T-helper 2 cell treated with Interferon-gamma antibody and Interleukin-4, amounts not matched to agents 5 μg/mL and 100 μg/mL, for 36 hours (primary cell): ENCODE measurements around the gene KRT73.
"Not testable (repeated sequence)": the region's sequence is repeated elsewhere in the genome, so short reads cannot be mapped to it uniquely, and the experiment has no call there.

Source experiments
- DNase-seq: peaks from one replicate; pipeline ENCODE4 v3.0.0; 2021; ENCODE audit warnings: low spot score
- H3K27ac Mint-ChIP-seq: one replicate; pipeline ENCODE4 v1.8.0; 2021; ENCODE audit warnings: mild to moderate bottlenecking, mixed read lengths
- H3K27me3 Mint-ChIP-seq: one replicate; pipeline ENCODE4 v1.8.0; 2021; ENCODE audit warnings: low read depth, mixed read lengths
- H3K36me3 Mint-ChIP-seq: one replicate; pipeline ENCODE4 v1.8.0; 2021; ENCODE audit warnings: low read depth, mixed read lengths
- H3K4me1 Mint-ChIP-seq: one replicate; pipeline ENCODE4 v1.8.0; 2021; ENCODE audit warnings: low read depth, mixed read lengths
- H3K4me3 Mint-ChIP-seq: one replicate; pipeline ENCODE4 v1.8.0; 2022; ENCODE audit warnings: mild to moderate bottlenecking, moderate library complexity, mixed read lengths
- H3K9me3 Mint-ChIP-seq: one replicate; pipeline ENCODE4 v1.8.0; 2021; ENCODE audit warnings: mixed read lengths

The KRT73 gene

GRCh38 chr12:52607314-52607713, 11.0 kb downstream of the KRT73 start:
- no peak for DNase-seq
- H3K27me3 Mint-ChIP-seq = peaks cover 10% of the 10 kb centered on the region
- peaks cover 39% of the 10 kb centered on the region for H3K4me1 Mint-ChIP-seq
- H3K27ac Mint-ChIP-seq = no peak overlapping the region
- no peak overlapping the region for H3K4me3 Mint-ChIP-seq
- no peaks in the 10 kb centered on the region for H3K36me3 Mint-ChIP-seq
- H3K9me3 Mint-ChIP-seq = no peaks in the 10 kb centered on the region

- Mint-ChIP-seq H3K4me1 (peaks cover 39% of the 10 kb centered on the region), H3K27ac (no peak overlapping the region), H3K27me3 (peaks cover 13% of the 10 kb centered on the region), H3K9me3 (no peaks in the 10 kb centered on the region), H3K4me3 (no peak overlapping the region), H3K36me3 (no peaks in the 10 kb centered on the region)
- DNase-seq = no peak
Measured at GRCh38 chr12:52606581-52607218, 11.7 kb downstream of the KRT73 start.

- H3K27me3 Mint-ChIP-seq = peaks cover 16% of the 10 kb centered on the region
- H3K36me3 Mint-ChIP-seq = no peaks in the 10 kb centered on the region
- H3K4me1 Mint-ChIP-seq = peaks cover 39% of the 10 kb centered on the region
- no peaks in the 10 kb centered on the region for H3K9me3 Mint-ChIP-seq
- H3K4me3 Mint-ChIP-seq = no peak overlapping the region
- H3K27ac Mint-ChIP-seq = no peak overlapping the region
- no peak for DNase-seq
Measured at GRCh38 chr12:52606096-52606495, 12.3 kb downstream of the KRT73 start.

GRCh38 chr12:52605542-52605941, 12.8 kb downstream of the KRT73 start:
- H3K4me3 Mint-ChIP-seq = no peak overlapping the region
- peaks cover 16% of the 10 kb centered on the region for H3K27me3 Mint-ChIP-seq
- no peak for DNase-seq
- no peaks in the 10 kb centered on the region for H3K9me3 Mint-ChIP-seq
- no peaks in the 10 kb centered on the region for H3K36me3 Mint-ChIP-seq
- H3K27ac Mint-ChIP-seq = no peak overlapping the region
- H3K4me1 Mint-ChIP-seq = peaks cover 35% of the 10 kb centered on the region

- Mint-ChIP-seq H3K4me1 (peaks cover 30% of the 10 kb centered on the region), H3K9me3 (no peaks in the 10 kb centered on the region), H3K36me3 (no peaks in the 10 kb centered on the region), H3K27ac (no peak overlapping the region), H3K27me3 (peaks cover 23% of the 10 kb centered on the region), H3K4me3 (no peak overlapping the region)
- no peak for DNase-seq
Measured at GRCh38 chr12:52604859-52605258, 13.5 kb downstream of the KRT73 start.

GRCh38 chr12:52603314-52603713, 15.0 kb downstream of the KRT73 start:
- Mint-ChIP-seq H3K27me3 (peaks cover 27% of the 10 kb centered on the region), H3K9me3 (no peaks in the 10 kb centered on the region), H3K27ac (no peak overlapping the region), H3K4me1 (peaks cover 20% of the 10 kb centered on the region), H3K36me3 (no peaks in the 10 kb centered on the region), H3K4me3 (no peak overlapping the region)
- DNase-seq = no peak

GRCh38 chr12:52602552-52602951, 15.8 kb downstream of the KRT73 start:
- DNase-seq = no peak
- Mint-ChIP-seq H3K4me3 (no peak overlapping the region), H3K27ac (no peak overlapping the region), H3K4me1 (peaks cover 16% of the 10 kb centered on the region), H3K27me3 (peaks cover 34% of the 10 kb centered on the region), H3K9me3 (no peaks in the 10 kb centered on the region), H3K36me3 (no peaks in the 10 kb centered on the region)

GRCh38 chr12:52601671-52602070, 16.7 kb downstream of the KRT73 start:
- Mint-ChIP-seq H3K27me3 (peaks cover 38% of the 10 kb centered on the region), H3K9me3 (no peaks in the 10 kb centered on the region), H3K36me3 (no peaks in the 10 kb centered on the region), H3K27ac (no peak overlapping the region), H3K4me3 (no peak overlapping the region), H3K4me1 (peaks cover 14% of the 10 kb centered on the region)
- DNase-seq = no peak

GRCh38 chr12:52600941-52601481, 17.3 kb downstream of the KRT73 start, which contains the start of gene KRT72:
Gene KRT72 (minus strand): TSS chr12:52601463. CDS start chr12:52601452, 11 bp downstream.
- H3K9me3 Mint-ChIP-seq = no peaks in the 10 kb centered on the region
- no peak within 1 kb of the TSS for H3K27ac Mint-ChIP-seq
- DNase-seq = no peak
- H3K4me3 Mint-ChIP-seq = no peak within 1 kb of the TSS
- H3K4me1 Mint-ChIP-seq = peaks cover 14% of the 10 kb centered on the region
- peaks cover 40% of the 10 kb centered on the region for H3K27me3 Mint-ChIP-seq
- H3K36me3 Mint-ChIP-seq = no peaks in the 10 kb centered on the region

GRCh38 chr12:52600475-52600874, 17.9 kb downstream of the KRT73 start:
- H3K4me3 Mint-ChIP-seq = no peak overlapping the region
- H3K27me3 Mint-ChIP-seq = peaks cover 45% of the 10 kb centered on the region

GRCh38 chr12:52600071-52600470, 18.3 kb downstream of the KRT73 start:
- Mint-ChIP-seq H3K4me3 (no peak overlapping the region), H3K4me1 (peaks cover 7% of the 10 kb centered on the region), H3K36me3 (no peaks in the 10 kb centered on the region), H3K9me3 (no peaks in the 10 kb centered on the region), H3K27me3 (peaks cover 46% of the 10 kb centered on the region), H3K27ac (no peak overlapping the region)
- no peak for DNase-seq

More at GRCh38 chr12:52600475-52600874, 17.9 kb downstream of the KRT73 start:
- Mint-ChIP-seq H3K27ac (no peak overlapping the region), H3K9me3 (no peaks in the 10 kb centered on the region), H3K4me1 (peaks cover 10% of the 10 kb centered on the region), H3K36me3 (no peaks in the 10 kb centered on the region)
- no peak for DNase-seq

GRCh38 chr12:52598966-52599365, 19.4 kb downstream of the KRT73 start:
- H3K36me3 Mint-ChIP-seq = no peaks in the 10 kb centered on the region
- H3K27ac Mint-ChIP-seq = no peak overlapping the region
- no peak overlapping the region for H3K4me3 Mint-ChIP-seq
- H3K27me3 Mint-ChIP-seq = peaks cover 45% of the 10 kb centered on the region
- H3K9me3 Mint-ChIP-seq = no peaks in the 10 kb centered on the region
- no peak for DNase-seq
- peaks cover 2% of the 10 kb centered on the region for H3K4me1 Mint-ChIP-seq

GRCh38 chr12:52594237-52594636, 24.1 kb downstream of the KRT73 start:
- H3K4me1 Mint-ChIP-seq, H3K36me3 Mint-ChIP-seq, H3K9me3 Mint-ChIP-seq, H3K4me3 Mint-ChIP-seq, DNase-seq, H3K27ac Mint-ChIP-seq: not testable (repeated sequence)
- peaks cover 38% of the 10 kb centered on the region for H3K27me3 Mint-ChIP-seq

GRCh38 chr12:52591521-52591920, 26.8 kb downstream of the KRT73 start:
- Mint-ChIP-seq H3K27ac (no peak overlapping the region), H3K4me3 (no peak overlapping the region), H3K4me1 (peaks cover 8% of the 10 kb centered on the region), H3K27me3 (peaks cover 28% of the 10 kb centered on the region), H3K9me3 (no peaks in the 10 kb centered on the region), H3K36me3 (no peaks in the 10 kb centered on the region)
- no peak for DNase-seq

GRCh38 chr12:52590021-52590420, 28.3 kb downstream of the KRT73 start:
- DNase-seq = no peak
- Mint-ChIP-seq H3K4me3 (no peak overlapping the region), H3K4me1 (peaks cover 22% of the 10 kb centered on the region), H3K27ac (no peak overlapping the region), H3K36me3 (no peaks in the 10 kb centered on the region), H3K27me3 (peaks cover 20% of the 10 kb centered on the region), H3K9me3 (no peaks in the 10 kb centered on the region)
